Measurements from ENCODE around the gene NIPAL3.
A peak's percentile ranks its signal among the peaks of the same experiment; 100 is the strongest.

The NIPAL3 gene

DNA sequence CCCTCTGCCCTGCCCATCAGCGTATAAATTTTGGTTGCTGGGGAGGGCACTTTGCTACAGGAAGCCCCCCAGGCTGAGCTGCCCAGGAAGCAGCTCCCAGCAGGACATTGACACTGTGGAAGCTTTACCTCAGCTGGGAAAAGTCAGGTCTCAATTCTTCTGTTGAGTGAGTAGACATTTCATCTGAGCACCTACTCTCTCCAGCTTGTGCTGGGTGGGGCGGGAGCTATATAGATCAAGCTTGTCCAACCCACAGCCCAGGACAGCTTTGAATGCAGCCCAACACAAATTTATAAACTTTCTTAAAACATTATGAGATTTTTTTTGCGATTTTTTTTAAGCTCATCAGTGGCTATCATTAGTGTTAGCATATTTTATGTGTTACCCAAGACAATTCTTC, 9.4 kb downstream of the NIPAL3 start:
- no peak overlapping the region for H3K27ac ChIP-seq (replicated peaks; ENCODE audit: low read length)
- no CpG with 5 or more reads among the region's 3 CpGs for WGBS, 2 donors (ENCODE audit: extremely low coverage in 2 of 2, insufficient read length in 2 of 2, insufficient replicate concordance in 1 of 2)
- DNase-seq (ENCODE audit: low spot score), result no peak
- no peaks in the 10 kb centered on the region for H3K27me3 ChIP-seq (ENCODE audit: control insufficient read depth in 3 of 3, insufficient read depth in 3 of 3, low read depth in 1 of 3, low read length in 3 of 3)
- H2BK5ac ChIP-seq (ENCODE audit: low read length), result no peak overlapping the region
- no peaks in the 10 kb centered on the region for H3K4me1 ChIP-seq (ENCODE audit: control insufficient read depth in 2 of 2, insufficient read depth in 1 of 2, low read depth in 1 of 2, low read length in 2 of 2)
- no peak overlapping the region for H2AFZ ChIP-seq (ENCODE audit: low read length)
- no peak overlapping the region for H4K91ac ChIP-seq (ENCODE audit: low read depth, low read length, poor library complexity)
- H3K79me1 ChIP-seq (ENCODE audit: low read depth, low read length), result no peaks in the 10 kb centered on the region
- no peak overlapping the region for H2BK12ac ChIP-seq (ENCODE audit: low read length)
- H3K4me2 ChIP-seq (ENCODE audit: insufficient read depth, low read length, poor library complexity, severe bottlenecking), result no peak overlapping the region
- no peaks in the 10 kb centered on the region for H3K36me3 ChIP-seq (replicated peaks in 1 of 2; ENCODE audit: control insufficient read depth in 2 of 2, insufficient read depth in 2 of 2, low read length in 2 of 2)
- H3K23ac ChIP-seq (ENCODE audit: low read depth, low read length, poor library complexity), result no peak overlapping the region
- no peak overlapping the region for H2BK15ac ChIP-seq (ENCODE audit: low read length)
- H3K9ac ChIP-seq (ENCODE audit: low read depth, low read length, poor library complexity), result no peak overlapping the region
- no peak overlapping the region for H2AK5ac ChIP-seq (ENCODE audit: low read depth, low read length)
- H3K4me3 ChIP-seq (ENCODE audit: low read length in 2 of 2), result no peak overlapping the region
- no peak overlapping the region for H3K14ac ChIP-seq (ENCODE audit: low read length)
- H3K18ac ChIP-seq (ENCODE audit: low read length), result no peak overlapping the region
- no peak overlapping the region for H4K8ac ChIP-seq (ENCODE audit: low read depth, low read length)
- H3K4ac ChIP-seq (ENCODE audit: low read length), result no peak overlapping the region
- no peak overlapping the region for H2BK120ac ChIP-seq (ENCODE audit: low read depth, low read length)
- H3K9me3 ChIP-seq (replicated peaks in 1 of 2; ENCODE audit: control insufficient read depth in 2 of 2, insufficient read depth in 1 of 2, low read depth in 1 of 2, low read length in 2 of 2), result no peaks in the 10 kb centered on the region

DNA sequence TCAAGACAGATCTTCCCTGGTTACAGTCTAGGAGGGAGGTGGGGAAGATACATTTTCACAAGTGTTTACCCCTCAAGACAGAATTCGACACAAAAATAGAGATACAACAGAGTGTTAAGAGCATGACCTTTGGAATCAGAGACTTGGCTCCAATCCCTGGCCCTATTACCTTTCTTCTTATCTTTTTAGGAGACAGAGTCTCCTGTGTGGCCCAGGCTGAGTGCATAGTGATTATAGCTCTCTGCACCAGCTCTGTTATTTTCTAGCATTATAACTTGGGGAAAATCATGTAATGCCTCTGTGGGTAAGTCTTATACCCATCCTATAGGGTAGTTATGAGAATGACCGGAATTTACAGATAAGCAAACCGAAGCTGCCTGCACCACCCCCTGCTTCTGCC, 9.8 kb downstream of the NIPAL3 start:
- Histone ChIP-seq H3K23ac (ENCODE audit: low read depth, low read length, poor library complexity) (no peak overlapping the region), H2BK15ac (ENCODE audit: low read length) (no peak overlapping the region), H3K4me3 (ENCODE audit: low read length in 2 of 2) (no peak overlapping the region), H2AK5ac (ENCODE audit: low read depth, low read length) (no peak overlapping the region), H4K8ac (ENCODE audit: low read depth, low read length) (no peak overlapping the region), H2BK12ac (ENCODE audit: low read length) (no peak overlapping the region), H3K4me1 (ENCODE audit: control insufficient read depth in 2 of 2, insufficient read depth in 1 of 2, low read depth in 1 of 2, low read length in 2 of 2) (no peaks in the 10 kb centered on the region), H3K27me3 (ENCODE audit: control insufficient read depth in 3 of 3, insufficient read depth in 3 of 3, low read depth in 1 of 3, low read length in 3 of 3) (no peaks in the 10 kb centered on the region), H3K4me2 (ENCODE audit: insufficient read depth, low read length, poor library complexity, severe bottlenecking) (no peak overlapping the region), H3K27ac (replicated peaks; ENCODE audit: low read length) (no peak overlapping the region), H3K9ac (ENCODE audit: low read depth, low read length, poor library complexity) (no peak overlapping the region), H3K4ac (ENCODE audit: low read length) (no peak overlapping the region), H3K9me3 (replicated peaks in 1 of 2; ENCODE audit: control insufficient read depth in 2 of 2, insufficient read depth in 1 of 2, low read depth in 1 of 2, low read length in 2 of 2) (no peaks in the 10 kb centered on the region), H3K36me3 (replicated peaks in 1 of 2; ENCODE audit: control insufficient read depth in 2 of 2, insufficient read depth in 2 of 2, low read length in 2 of 2) (no peaks in the 10 kb centered on the region), H2BK5ac (ENCODE audit: low read length) (no peak overlapping the region), H2BK120ac (ENCODE audit: low read depth, low read length) (no peak overlapping the region), H3K18ac (ENCODE audit: low read length) (no peak overlapping the region), H4K91ac (ENCODE audit: low read depth, low read length, poor library complexity) (no peak overlapping the region), H3K79me1 (ENCODE audit: low read depth, low read length) (no peaks in the 10 kb centered on the region), H2AFZ (ENCODE audit: low read length) (no peak overlapping the region), H3K14ac (ENCODE audit: low read length) (no peak overlapping the region)
- no CpG with 5 or more reads among the region's 3 CpGs for WGBS, 2 donors (ENCODE audit: extremely low coverage in 2 of 2, insufficient read length in 2 of 2, insufficient replicate concordance in 1 of 2)
- no peak for DNase-seq (ENCODE audit: low spot score)

DNA sequence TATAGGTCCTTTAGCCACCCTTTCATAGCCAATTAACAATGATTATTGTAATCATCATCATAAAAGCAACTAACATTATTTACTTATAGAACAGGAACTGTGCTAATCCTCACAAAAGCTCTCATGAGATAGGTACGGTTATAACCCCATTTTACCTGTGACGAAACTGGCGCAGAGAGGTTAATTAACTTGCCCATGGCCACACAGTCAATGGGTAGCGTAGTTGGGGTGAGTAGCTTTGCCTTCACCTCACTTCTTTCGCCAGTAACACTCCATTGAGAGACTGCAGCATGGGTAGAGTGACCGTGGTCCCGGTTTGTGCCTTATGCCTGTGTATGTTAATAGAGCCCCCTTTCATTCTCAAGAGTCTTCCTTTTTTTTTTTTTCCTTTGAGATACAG, 10.3 kb downstream of the NIPAL3 start:
- Histone ChIP-seq H3K4ac (ENCODE audit: low read length) (no peak overlapping the region), H3K79me1 (ENCODE audit: low read depth, low read length) (no peaks in the 10 kb centered on the region), H2BK15ac (ENCODE audit: low read length) (no peak overlapping the region), H3K9me3 (replicated peaks in 1 of 2; ENCODE audit: control insufficient read depth in 2 of 2, insufficient read depth in 1 of 2, low read depth in 1 of 2, low read length in 2 of 2) (no peaks in the 10 kb centered on the region), H3K36me3 (replicated peaks in 1 of 2; ENCODE audit: control insufficient read depth in 2 of 2, insufficient read depth in 2 of 2, low read length in 2 of 2) (no peaks in the 10 kb centered on the region), H2AFZ (ENCODE audit: low read length) (no peak overlapping the region), H3K4me1 (ENCODE audit: control insufficient read depth in 2 of 2, insufficient read depth in 1 of 2, low read depth in 1 of 2, low read length in 2 of 2) (no peaks in the 10 kb centered on the region), H3K23ac (ENCODE audit: low read depth, low read length, poor library complexity) (no peak overlapping the region), H3K4me3 (ENCODE audit: low read length in 2 of 2) (peak overlapping the region in 1 of 2 donors; percentile 41), H4K91ac (ENCODE audit: low read depth, low read length, poor library complexity) (no peak overlapping the region), H3K9ac (ENCODE audit: low read depth, low read length, poor library complexity) (no peak overlapping the region), H3K27ac (replicated peaks; ENCODE audit: low read length) (no peak overlapping the region), H2BK5ac (ENCODE audit: low read length) (no peak overlapping the region), H2BK12ac (ENCODE audit: low read length) (no peak overlapping the region), H2AK5ac (ENCODE audit: low read depth, low read length) (no peak overlapping the region), H2BK120ac (ENCODE audit: low read depth, low read length) (no peak overlapping the region), H3K14ac (ENCODE audit: low read length) (no peak overlapping the region), H4K8ac (ENCODE audit: low read depth, low read length) (no peak overlapping the region), H3K18ac (ENCODE audit: low read length) (no peak overlapping the region), H3K27me3 (ENCODE audit: control insufficient read depth in 3 of 3, insufficient read depth in 3 of 3, low read depth in 1 of 3, low read length in 3 of 3) (no peaks in the 10 kb centered on the region), H3K4me2 (ENCODE audit: insufficient read depth, low read length, poor library complexity, severe bottlenecking) (no peak overlapping the region)
- no CpG with 5 or more reads among the region's 7 CpGs for WGBS, 2 donors (ENCODE audit: extremely low coverage in 2 of 2, insufficient read length in 2 of 2, insufficient replicate concordance in 1 of 2)
- DNase-seq (ENCODE audit: low spot score), result no peak

DNA sequence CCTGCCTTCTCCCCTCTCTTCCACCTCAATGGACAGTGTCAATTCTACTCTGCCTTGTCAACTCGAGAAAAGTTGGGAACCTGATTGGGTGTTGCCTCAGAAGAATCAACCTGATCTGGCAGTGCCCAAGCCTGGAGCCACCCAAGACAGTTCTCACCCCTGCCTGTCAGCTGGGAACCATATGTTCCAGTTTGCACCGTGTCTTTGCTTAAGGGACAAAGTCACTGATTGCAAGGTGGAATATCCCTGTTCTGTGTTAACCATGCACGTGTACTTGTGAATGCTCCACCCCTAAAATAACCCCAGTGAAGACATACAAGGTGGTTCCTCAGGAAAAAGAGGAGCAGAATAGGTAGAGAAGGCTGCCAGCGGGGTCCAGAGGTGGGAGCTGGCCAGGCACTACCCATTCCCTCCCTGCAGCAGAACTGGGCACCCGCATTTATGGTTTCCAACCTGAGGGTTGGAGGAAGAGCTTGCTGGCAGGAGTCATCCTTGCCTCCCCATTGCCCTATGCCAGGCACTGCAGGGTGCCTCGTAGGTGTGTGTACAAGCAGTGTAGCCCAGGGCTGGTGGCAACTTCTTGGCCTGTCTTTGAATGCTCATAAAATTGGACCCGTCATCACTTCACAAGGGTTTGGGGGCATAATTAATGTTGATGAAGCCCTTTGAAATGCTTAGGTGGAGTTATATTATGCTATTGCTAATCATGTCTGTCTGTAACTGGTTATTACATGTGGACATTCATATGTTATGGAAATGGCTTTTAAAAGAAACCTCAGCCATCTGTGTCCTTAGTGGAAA, 11.3 kb downstream of the NIPAL3 start:
- no peak overlapping the region for H4K91ac ChIP-seq (ENCODE audit: low read depth, low read length, poor library complexity)
- H2BK15ac ChIP-seq (ENCODE audit: low read length), result no peak overlapping the region
- no peak overlapping the region for H4K8ac ChIP-seq (ENCODE audit: low read depth, low read length)
- no peak overlapping the region for H2AFZ ChIP-seq (ENCODE audit: low read length)
- H2BK120ac ChIP-seq (ENCODE audit: low read depth, low read length), result no peak overlapping the region
- H3K36me3 ChIP-seq (replicated peaks in 1 of 2; ENCODE audit: control insufficient read depth in 2 of 2, insufficient read depth in 2 of 2, low read length in 2 of 2), result no peaks in the 10 kb centered on the region
- peak overlapping the region in 1 of 2 donors; percentile 16 for H3K4me3 ChIP-seq (ENCODE audit: low read length in 2 of 2)
- peaks cover 0 to 2% of the 10 kb centered on the region in 2 donors for H3K4me1 ChIP-seq (ENCODE audit: control insufficient read depth in 2 of 2, insufficient read depth in 1 of 2, low read depth in 1 of 2, low read length in 2 of 2)
- H3K27ac ChIP-seq (replicated peaks; ENCODE audit: low read length), result no peak overlapping the region
- H3K4me2 ChIP-seq (ENCODE audit: insufficient read depth, low read length, poor library complexity, severe bottlenecking), result no peak overlapping the region
- H2BK5ac ChIP-seq (ENCODE audit: low read length), result no peak overlapping the region
- H3K9me3 ChIP-seq (replicated peaks in 1 of 2; ENCODE audit: control insufficient read depth in 2 of 2, insufficient read depth in 1 of 2, low read depth in 1 of 2, low read length in 2 of 2), result no peaks in the 10 kb centered on the region
- H3K23ac ChIP-seq (ENCODE audit: low read depth, low read length, poor library complexity), result no peak overlapping the region
- no peak overlapping the region for H3K14ac ChIP-seq (ENCODE audit: low read length)
- no peaks in the 10 kb centered on the region for H3K27me3 ChIP-seq (ENCODE audit: control insufficient read depth in 3 of 3, insufficient read depth in 3 of 3, low read depth in 1 of 3, low read length in 3 of 3)
- H2BK12ac ChIP-seq (ENCODE audit: low read length), result no peak overlapping the region
- H2AK5ac ChIP-seq (ENCODE audit: low read depth, low read length), result no peak overlapping the region
- H3K4ac ChIP-seq (ENCODE audit: low read length), result no peak overlapping the region
- WGBS, 2 donors (ENCODE audit: extremely low coverage in 2 of 2, insufficient read length in 2 of 2, insufficient replicate concordance in 1 of 2), result no CpG with 5 or more reads among the region's 7 CpGs
- no peak for DNase-seq (ENCODE audit: low spot score)
- H3K9ac ChIP-seq (ENCODE audit: low read depth, low read length, poor library complexity), result no peak overlapping the region
- no peak overlapping the region for H3K18ac ChIP-seq (ENCODE audit: low read length)
- H3K79me1 ChIP-seq (ENCODE audit: low read depth, low read length), result no peaks in the 10 kb centered on the region
